HepG2 (cell line): ENCODE results near the gene CDK13. TPM values are rescaled to one million over a fixed set of nuclear protein-coding genes. Genes with fewer than 3 reads are reported as not detected.

Experiments
- ATAD3A ChIP-seq: sonication (generic); formaldehyde crosslinking; IDR thresholded peaks from 2 replicates; pipeline ENCODE4 v1.4.0; 2020; ENCODE audit warnings: missing genetic modification reagents
- ATF1 ChIP-seq: IDR thresholded peaks from 2 replicates; pipeline ENCODE4 v1.6.1; 2016; ENCODE audit warnings: mild to moderate bottlenecking, control low read depth
- GABPA ChIP-seq, 2 experiments: IDR thresholded peaks; 2 replicates each; pipeline ENCODE4 v1.6.1; 2011 to 2016; ENCODE audit warnings: low read depth in 2 of 2, low read length in 1 of 2, missing biosample characterization in 1 of 2, missing genetic modification characterization in 1 of 2
- GLI4 ChIP-seq: sonication (generic); formaldehyde crosslinking; IDR thresholded peaks from 2 replicates; pipeline ENCODE4 v1.5.1; 2020; ENCODE audit warnings: missing genetic modification reagents, mild to moderate bottlenecking, moderate library complexity, borderline replicate concordance
- HNRNPH1 ChIP-seq: fragments of 200-400 bp; formaldehyde crosslinking; optimal IDR thresholded peaks from 2 replicates; pipeline ENCODE3; 2017; ENCODE audit warnings: mild to moderate bottlenecking, low read depth, low read length
- NR2F1 ChIP-seq, 2 experiments: fragments of 450-650 bp in 1 of 2; formaldehyde crosslinking in 1 of 2; IDR thresholded peaks; 2 replicates each; pipeline versions ENCODE4 v1.5.0 to v1.6.1; 2016 to 2020; ENCODE audit warnings: mild to moderate bottlenecking in 1 of 2, missing compliant biosample characterization in 1 of 2, missing genetic modification reagents in 1 of 2, moderate library complexity in 1 of 2
- PAX8 ChIP-seq: sonication (generic); formaldehyde crosslinking; IDR thresholded peaks from 2 replicates; pipeline ENCODE4 v1.8.0; 2022; ENCODE audit warnings: mild to moderate bottlenecking, missing genetic modification reagents, borderline replicate concordance
- RARA ChIP-seq: IDR thresholded peaks from 2 replicates; pipeline ENCODE4 v1.6.1; 2016; ENCODE audit warnings: missing genetic modification reagents, missing compliant biosample characterization
- RCOR2 ChIP-seq: IDR thresholded peaks from 2 replicates; pipeline ENCODE4 v1.6.1; 2016; ENCODE audit warnings: missing biosample characterization, missing genetic modification reagents
- SETDB1 ChIP-seq: sonication (generic); formaldehyde crosslinking; IDR thresholded peaks from 2 replicates; pipeline ENCODE4 v1.5.1; 2020; ENCODE audit warnings: missing genetic modification reagents, mild to moderate bottlenecking, borderline replicate concordance
- SIX4 ChIP-seq: sonication (generic); formaldehyde crosslinking; IDR thresholded peaks from 2 replicates; pipeline ENCODE4 v1.4.0; 2020; ENCODE audit warnings: missing genetic modification reagents
- SUZ12 ChIP-seq: fragments of 150-350 bp; IDR thresholded peaks from 2 replicates; pipeline ENCODE4 v1.6.1; 2014; ENCODE audit warnings: low read depth, low read length
- XBP1 ChIP-seq: sonication (generic); formaldehyde crosslinking; IDR thresholded peaks from 2 replicates; pipeline ENCODE4 v1.5.0; 2020; ENCODE audit warnings: missing genetic modification reagents
- ZFP1 ChIP-seq: IDR thresholded peaks from 2 replicates; pipeline ENCODE4 v1.6.1; 2016
- ZFP41 ChIP-seq: sonication (generic); formaldehyde crosslinking; IDR thresholded peaks from 2 replicates; pipeline ENCODE4 v1.4.0; 2020; ENCODE audit warnings: mild to moderate bottlenecking, missing genetic modification reagents, borderline replicate concordance
- ZFP90 ChIP-seq: sonication (generic); formaldehyde crosslinking; IDR thresholded peaks from 2 replicates; pipeline ENCODE4 v1.8.0; 2022; ENCODE audit warnings: missing genetic modification reagents, mild to moderate bottlenecking, inconsistent platforms, borderline replicate concordance
- ZNF274 ChIP-seq: sonication (generic); formaldehyde crosslinking; IDR thresholded peaks from 2 replicates; pipeline ENCODE4 v1.5.1; 2020; ENCODE audit warnings: mild to moderate bottlenecking, missing genetic modification reagents
- ZNF543 ChIP-seq: sonication (generic); formaldehyde crosslinking; IDR thresholded peaks from 2 replicates; pipeline ENCODE4 v1.4.0; 2020; ENCODE audit warnings: mild to moderate bottlenecking, missing genetic modification reagents
- ZSCAN25 ChIP-seq: sonication (generic); formaldehyde crosslinking; IDR thresholded peaks from 2 replicates; pipeline ENCODE4 v1.8.0; 2022; ENCODE audit warnings: mild to moderate bottlenecking, missing genetic modification reagents
- polyA plus RNA-seq, 8 experiments: library from polyadenylated mRNA; depleted of rRNA in 3 of 8; stranded (reverse) in 7 of 8; unstranded in 1 of 8; fragments of >200 nt; fragmentation: Illumina TruSeq in 4 of 8; extraction: Trizol in 4 of 8; gene quantifications; 2 replicates each; pipeline versions ENCODE4 v1.2.1 to v1.2.3, GENCODE V29; 2011 to 2016; ENCODE audit warnings: low read depth in 4 of 8, missing spikeins in 1 of 8, mixed read lengths in 1 of 8; ENCODE audit not compliant: insufficient read depth in 1 of 8
- total RNA-seq, 5 experiments: library from RNA; depleted of rRNA; stranded (reverse); fragments of >200 nt; fragmentation: Illumina TruSeq; extraction: Trizol; gene quantifications; 2 replicates each; pipeline ENCODE4 v1.2.3, GENCODE V29; 2016; ENCODE audit warnings: low read depth in 1 of 5
- TF ChIP-seq, protein P1 (sequence below): IDR thresholded peaks from 2 replicates; pipeline ENCODE4 v1.6.1; 2016; ENCODE audit warnings: mild to moderate bottlenecking, missing biosample characterization, missing genetic modification reagents
- TF ChIP-seq, protein P2 (sequence below): sonication (generic); formaldehyde crosslinking; IDR thresholded peaks from 2 replicates; pipeline ENCODE4 v1.5.1; 2020; ENCODE audit warnings: mild to moderate bottlenecking, missing genetic modification reagents, moderate library complexity
- TF ChIP-seq, protein P3 (sequence below): sonication (generic); formaldehyde crosslinking; IDR thresholded peaks from 2 replicates; pipeline ENCODE4 v1.4.0; 2020; ENCODE audit warnings: mild to moderate bottlenecking, missing genetic modification reagents, borderline replicate concordance
- TF ChIP-seq, protein P4 (sequence below): sonication (generic); formaldehyde crosslinking; IDR thresholded peaks from 2 replicates; pipeline ENCODE4 v1.4.0; 2020; ENCODE audit warnings: missing genetic modification reagents

CDK13 gene
- total and polyA plus RNA-seq, 2 of the 13 experiments (the other 11 are each of a cell fraction or from before 2014, with no cell fraction given), result 21.0 to 40.9 TPM

DNA sequence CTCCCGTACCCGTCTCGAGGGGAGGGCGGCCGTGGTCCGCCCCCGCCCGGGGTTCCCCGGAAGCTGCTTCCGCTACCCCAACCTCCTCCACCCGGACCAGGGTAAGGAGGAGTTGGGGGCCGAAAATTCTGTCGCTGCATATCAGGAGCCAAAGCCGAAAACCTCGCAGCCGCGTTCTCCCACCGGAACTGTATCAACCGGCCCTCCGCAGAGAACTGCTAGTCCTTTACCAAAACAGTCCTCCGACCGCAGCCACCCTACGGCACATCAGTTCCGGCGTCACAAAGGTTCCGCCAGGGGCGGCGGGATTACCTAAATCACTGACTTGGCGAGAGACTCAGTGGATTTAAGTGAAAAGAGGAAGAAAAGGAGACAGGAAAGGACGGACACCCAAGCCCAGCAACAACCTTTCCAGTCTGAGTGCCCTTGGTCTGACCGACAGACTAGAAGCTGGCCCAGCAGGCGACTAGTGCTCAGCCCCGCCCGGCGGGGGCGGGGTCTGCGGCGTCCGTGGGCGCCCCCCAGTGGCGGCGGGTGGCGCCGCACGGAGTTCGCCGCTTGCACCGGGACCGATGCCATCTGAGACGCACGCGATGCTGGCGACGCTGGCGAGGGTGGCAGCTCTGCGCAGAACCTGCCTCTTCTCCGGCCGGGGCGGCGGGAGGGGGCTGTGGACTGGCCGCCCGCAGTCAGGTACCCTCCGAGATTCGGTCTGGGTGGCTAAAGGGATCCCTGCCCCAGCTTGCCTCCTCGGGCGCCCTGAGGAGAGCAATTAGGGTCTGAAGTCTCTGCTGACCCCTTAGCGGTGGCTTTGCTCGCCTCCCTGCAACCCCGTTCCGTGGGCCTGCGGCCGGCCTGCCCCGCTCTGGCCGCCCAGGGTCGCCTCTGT lies 184.6 kb downstream of the CDK13 start, which contains the start of the genes MPLKIP and SUGCT (continued):
- TF ChIP-seq RARA (CRISPR knock-in tag) (peak; percentile 30), SUZ12 (no peak), HNRNPH1 (no peak), ZFP41 (CRISPR knock-in tag) (no peak), NR2F1 (CRISPR knock-in tag; IDR thresholded peaks at IDR 0.05) (no peak), ZFP1 (peak; percentile 79; the same call in 1 of the 2 replicates), PAX8 (CRISPR knock-in tag) (no peak), XBP1 (no peak; the same call in 1 of the 2 replicates), ZFP90 (CRISPR knock-in tag) (no peak), SETDB1 (CRISPR knock-in tag) (no peak), ATF1 (CRISPR knock-in tag) (0 out of 2 replicates have a peak, but pooled peaks have one; percentile 16), RCOR2 (CRISPR knock-in tag) (no peak), GLI4 (peak; percentile 49; the same call in 1 of the 2 replicates), ATAD3A (CRISPR knock-in tag) (0 out of 2 replicates have a peak, but pooled peaks have one; percentile 39), GABPA (IDR thresholded peaks at IDR 0.05; ENCODE audit: low read depth, low read length) (peak; percentile 82), GABPA (CRISPR knock-in tag; IDR thresholded peaks at IDR 0.05; ENCODE audit: low read depth) (peak; percentile 95), SIX4 (no peak), ZNF274 (CRISPR knock-in tag) (peak; percentile 84; the same call in 1 of the 2 replicates), ZSCAN25 (CRISPR knock-in tag) (0 out of 2 replicates have a peak, but pooled peaks have one; percentile 29), ZNF543 (no peak)
- TF ChIP-seq, protein P1, sequence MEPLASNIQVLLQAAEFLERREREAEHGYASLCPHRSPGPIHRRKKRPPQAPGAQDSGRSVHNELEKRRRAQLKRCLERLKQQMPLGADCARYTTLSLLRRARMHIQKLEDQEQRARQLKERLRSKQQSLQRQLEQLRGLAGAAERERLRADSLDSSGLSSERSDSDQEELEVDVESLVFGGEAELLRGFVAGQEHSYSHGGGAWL (CRISPR knock-in tag), result peak; percentile 81; the same call in 1 of the 2 replicates
- TF ChIP-seq, protein P2, sequence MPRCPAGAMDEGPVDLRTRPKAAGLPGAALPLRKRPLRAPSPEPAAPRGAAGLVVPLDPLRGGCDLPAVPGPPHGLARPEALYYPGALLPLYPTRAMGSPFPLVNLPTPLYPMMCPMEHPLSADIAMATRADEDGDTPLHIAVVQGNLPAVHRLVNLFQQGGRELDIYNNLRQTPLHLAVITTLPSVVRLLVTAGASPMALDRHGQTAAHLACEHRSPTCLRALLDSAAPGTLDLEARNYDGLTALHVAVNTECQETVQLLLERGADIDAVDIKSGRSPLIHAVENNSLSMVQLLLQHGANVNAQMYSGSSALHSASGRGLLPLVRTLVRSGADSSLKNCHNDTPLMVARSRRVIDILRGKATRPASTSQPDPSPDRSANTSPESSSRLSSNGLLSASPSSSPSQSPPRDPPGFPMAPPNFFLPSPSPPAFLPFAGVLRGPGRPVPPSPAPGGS, result no peak; the same call in 1 of the 2 replicates
- TF ChIP-seq, protein P3, sequence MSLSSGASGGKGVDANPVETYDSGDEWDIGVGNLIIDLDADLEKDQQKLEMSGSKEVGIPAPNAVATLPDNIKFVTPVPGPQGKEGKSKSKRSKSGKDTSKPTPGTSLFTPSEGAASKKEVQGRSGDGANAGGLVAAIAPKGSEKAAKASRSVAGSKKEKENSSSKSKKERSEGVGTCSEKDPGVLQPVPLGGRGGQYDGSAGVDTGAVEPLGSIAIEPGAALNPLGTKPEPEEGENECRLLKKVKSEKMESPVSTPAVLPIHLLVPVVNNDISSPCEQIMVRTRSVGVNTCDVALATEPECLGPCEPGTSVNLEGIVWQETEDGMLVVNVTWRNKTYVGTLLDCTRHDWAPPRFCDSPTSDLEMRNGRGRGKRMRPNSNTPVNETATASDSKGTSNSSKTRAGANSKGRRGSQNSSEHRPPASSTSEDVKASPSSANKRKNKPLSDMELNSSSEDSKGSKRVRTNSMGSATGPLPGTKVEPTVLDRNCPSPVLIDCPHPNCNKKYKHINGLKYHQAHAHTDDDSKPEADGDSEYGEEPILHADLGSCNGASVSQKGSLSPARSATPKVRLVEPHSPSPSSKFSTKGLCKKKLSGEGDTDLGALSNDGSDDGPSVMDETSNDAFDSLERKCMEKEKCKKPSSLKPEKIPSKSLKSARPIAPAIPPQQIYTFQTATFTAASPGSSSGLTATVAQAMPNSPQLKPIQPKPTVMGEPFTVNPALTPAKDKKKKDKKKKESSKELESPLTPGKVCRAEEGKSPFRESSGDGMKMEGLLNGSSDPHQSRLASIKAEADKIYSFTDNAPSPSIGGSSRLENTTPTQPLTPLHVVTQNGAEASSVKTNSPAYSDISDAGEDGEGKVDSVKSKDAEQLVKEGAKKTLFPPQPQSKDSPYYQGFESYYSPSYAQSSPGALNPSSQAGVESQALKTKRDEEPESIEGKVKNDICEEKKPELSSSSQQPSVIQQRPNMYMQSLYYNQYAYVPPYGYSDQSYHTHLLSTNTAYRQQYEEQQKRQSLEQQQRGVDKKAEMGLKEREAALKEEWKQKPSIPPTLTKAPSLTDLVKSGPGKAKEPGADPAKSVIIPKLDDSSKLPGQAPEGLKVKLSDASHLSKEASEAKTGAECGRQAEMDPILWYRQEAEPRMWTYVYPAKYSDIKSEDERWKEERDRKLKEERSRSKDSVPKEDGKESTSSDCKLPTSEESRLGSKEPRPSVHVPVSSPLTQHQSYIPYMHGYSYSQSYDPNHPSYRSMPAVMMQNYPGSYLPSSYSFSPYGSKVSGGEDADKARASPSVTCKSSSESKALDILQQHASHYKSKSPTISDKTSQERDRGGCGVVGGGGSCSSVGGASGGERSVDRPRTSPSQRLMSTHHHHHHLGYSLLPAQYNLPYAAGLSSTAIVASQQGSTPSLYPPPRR, result peak; percentile 35; the same call in 1 of the 2 replicates
- TF ChIP-seq, protein P4, sequence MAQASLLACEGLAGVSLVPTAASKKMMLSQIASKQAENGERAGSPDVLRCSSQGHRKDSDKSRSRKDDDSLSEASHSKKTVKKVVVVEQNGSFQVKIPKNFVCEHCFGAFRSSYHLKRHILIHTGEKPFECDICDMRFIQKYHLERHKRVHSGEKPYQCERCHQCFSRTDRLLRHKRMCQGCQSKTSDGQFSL (CRISPR knock-in tag), result no peak
